HG03139 (cell line): ENCODE data around the gene HSP90AA1.

Experiments
- ATAC-seq: cut with Tn5 transposase; IDR thresholded peaks from one replicate; pipeline ENCODE4 v1.9.1; 2021; ENCODE audit not compliant: unreplicated experiment

HSP90AA1 gene

DNA sequence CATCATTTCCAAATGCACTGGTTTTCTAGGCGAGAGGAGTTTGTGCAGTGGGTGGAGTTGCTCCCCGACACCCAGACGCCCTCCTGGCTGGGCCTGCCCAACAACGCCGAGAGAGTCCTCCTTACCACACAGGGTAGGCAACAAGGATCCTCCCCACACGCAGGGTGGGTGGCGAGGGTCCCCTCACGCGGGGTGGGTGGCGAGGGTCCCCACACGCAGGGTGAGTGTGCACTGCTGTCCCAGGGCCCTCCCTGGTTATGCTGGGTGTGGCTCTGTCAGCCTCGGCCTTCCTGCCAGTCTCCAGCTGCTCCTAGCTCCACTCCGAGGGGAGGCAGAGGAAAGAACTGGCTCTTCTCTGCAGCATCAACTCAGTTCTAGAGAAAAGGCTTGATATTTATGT is 42.3 kb downstream of the HSP90AA1 start:
- no peak for ATAC-seq

DNA sequence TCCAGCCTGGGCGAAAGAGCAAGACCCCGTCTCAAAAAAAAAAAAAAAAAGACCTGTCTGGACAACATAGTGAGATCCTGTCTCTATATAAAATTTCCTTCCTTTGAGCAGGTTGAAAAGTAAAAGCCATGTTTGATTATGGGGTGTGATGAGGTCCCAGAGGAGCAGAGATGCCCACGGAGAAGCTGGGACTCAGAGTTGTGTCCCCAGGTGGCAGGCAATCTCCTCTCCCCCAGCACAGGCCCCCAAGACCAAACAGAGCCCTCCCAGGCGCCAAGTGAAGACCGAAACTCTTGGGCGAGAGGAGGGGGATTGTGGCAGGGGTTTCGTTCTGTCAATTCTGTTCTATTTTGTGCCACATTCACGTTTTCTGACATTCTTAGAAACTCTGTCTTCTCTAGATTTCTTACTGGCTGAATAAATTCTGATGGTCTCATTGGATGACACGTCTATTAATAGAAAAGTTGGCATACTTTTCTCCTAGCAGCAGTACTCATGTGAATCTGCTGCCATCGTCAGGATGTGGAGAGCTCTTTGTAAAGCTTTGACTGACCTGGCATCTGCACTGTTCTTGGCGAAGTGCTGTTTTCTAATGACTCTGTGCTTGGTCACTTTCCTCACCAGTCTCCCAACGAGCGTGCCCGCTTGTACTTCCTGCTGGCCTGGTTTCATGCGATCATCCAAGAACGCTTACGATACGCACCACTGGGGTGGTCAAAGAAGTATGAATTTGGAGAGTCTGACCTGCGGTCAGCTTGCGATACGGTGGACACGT is 43.4 kb downstream of the HSP90AA1 start:
- ATAC-seq, result no peak

DNA sequence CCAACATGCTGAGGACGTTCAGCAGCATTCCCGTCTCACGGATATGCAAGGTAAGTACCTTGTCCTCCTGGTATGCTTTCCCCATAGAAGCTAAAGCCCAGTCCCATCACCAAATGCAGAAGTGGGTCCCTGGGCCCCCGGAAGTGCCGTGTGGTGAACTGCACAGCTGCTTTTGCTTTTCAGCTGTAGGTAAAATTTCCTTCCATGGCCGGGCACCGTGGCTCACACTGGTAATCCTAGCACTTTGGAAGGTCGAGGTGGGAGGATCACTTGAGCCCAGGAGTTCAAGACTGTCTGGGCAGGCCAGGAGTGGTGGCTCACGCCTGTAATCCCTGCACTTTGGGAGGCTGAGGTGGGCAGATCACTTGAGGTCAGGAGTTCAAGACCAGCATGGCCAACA is 44.1 kb downstream of the HSP90AA1 start:
- ATAC-seq, result no peak

DNA sequence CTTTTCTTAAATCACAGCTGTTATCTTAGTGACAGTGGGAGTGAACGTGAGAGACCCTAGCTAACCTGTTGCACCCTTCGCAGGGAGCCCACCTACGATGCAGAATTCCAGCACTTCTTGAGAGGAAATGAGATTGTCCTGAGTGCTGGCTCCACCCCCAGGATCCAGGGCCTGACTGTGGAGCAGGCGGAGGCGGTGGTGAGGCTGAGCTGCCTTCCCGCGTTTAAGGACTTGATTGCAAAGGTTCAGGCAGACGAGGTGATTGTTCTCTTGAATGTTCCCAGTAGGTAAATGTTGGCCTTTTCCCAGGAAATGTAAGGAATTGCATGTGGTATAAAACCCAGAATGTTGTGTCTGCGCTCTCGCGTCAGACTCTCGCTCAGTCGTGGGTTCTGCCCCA is 46.7 kb downstream of the HSP90AA1 start:
- ATAC-seq, result no peak

DNA sequence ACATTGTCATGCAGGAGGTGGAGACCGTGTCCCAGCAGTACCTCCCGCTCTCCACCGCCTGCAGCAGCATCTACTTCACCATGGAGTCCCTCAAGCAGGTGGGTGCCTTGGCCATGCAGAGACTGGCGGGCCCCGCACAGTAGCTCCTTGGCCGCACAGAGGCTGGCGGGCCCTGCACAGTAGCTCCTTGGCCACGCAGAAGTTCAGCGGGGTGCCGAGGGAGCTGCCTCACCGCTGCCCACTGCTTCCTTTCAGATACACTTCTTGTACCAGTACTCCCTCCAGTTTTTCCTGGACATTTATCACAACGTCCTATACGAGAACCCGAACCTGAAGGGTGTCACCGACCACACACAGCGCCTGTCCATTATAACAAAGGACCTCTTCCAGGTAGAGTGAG is 47.7 kb downstream of the HSP90AA1 start:
- no peak for ATAC-seq

DNA sequence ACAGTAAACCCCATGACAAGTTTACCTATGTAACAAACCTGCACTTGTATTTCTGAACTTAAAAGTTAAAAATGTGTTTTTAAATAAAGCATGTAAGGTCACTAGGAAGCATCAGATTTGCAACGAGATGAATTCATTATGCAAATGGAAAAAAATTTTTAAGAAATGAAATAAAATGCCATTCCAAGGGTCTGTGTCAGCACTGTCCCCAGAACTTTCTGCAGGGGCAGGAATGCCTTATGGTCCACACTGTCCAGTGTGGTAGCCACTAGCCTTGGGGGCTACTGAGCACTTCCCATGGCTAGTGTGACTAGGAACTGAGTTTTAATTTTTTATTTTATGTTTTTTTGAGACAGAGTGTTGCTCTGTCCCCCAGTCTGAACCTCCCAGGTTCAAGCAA is 49.2 kb downstream of the HSP90AA1 start:
- no peak for ATAC-seq

DNA sequence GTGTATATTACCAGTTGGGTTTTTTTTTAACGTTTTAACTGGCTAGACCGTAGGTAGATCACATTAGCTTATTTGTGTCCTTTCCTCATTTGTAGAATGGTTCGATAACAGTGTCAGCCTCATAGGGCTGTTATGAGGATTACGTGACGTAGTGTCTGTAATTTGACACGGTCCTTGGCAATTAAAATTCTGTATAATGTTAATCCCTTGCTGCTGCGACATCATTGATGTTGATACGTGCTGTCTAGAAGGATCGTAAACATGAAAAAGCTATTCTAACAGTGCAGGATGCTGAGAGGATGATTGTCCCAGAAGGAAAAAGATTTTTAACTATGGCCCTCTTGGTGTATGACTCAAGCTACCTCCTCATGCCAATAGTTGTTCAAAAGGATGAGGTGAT is 50.9 kb downstream of the HSP90AA1 start:
- no peak for ATAC-seq

DNA sequence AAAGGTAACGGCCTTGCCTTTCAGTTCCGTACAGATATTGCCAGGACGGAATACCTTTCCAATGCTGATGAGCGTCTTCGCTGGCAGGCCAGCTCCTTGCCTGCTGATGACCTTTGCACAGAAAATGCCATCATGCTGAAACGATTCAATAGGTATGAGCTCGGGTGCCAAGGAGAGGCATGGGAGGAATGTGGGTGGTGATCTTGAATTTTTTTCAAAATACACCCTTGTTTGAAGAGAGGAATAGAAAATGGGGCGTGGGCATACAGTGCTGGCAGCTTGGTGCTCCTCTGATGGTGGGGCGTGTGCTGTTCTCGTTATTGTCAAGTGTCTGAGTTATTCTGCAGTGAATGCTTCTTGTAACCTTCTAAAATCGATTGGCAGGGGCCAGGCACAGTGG is 52.5 kb downstream of the HSP90AA1 start:
- no peak for ATAC-seq

DNA sequence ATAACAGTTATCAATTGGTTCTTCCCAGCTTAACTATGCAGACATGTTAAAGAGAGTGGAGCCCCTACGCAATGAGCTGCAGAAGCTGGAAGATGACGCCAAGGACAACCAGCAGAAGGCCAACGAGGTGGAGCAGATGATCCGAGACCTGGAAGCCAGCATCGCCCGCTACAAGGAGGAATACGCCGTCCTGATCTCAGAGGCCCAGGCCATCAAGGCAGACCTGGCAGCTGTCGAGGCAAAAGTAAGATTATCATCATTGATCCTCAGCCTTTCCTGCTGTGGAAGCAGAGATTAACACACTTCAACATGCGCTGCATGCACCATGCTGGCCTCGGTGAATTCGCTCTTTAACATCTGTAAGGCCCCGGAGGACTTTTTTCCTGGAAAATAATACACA is 53.6 kb downstream of the HSP90AA1 start:
- ATAC-seq, result no peak
